Femur (tissue), 1 donor: ENCODE measurements around the gene PNMA8C.

ENCODE experiments used
- DNase-seq: peaks from one replicate; pipeline ENCODE4 v3.0.0-alpha.2; 2017

PNMA8C gene

GRCh38 chr19:46428239-46429135, at the start of gene PNMA8C:
Gene PNMA8C, minus strand, starts transcription at chr19:46428936. Its CDS starts 577 bp downstream, at chr19:46428359.
- DNase-seq = peak; percentile 86

- no peak for DNase-seq
These were observed 47.2 kb upstream of the PNMA8C start for GRCh38 chr19:46475986-46476385.

DNA sequence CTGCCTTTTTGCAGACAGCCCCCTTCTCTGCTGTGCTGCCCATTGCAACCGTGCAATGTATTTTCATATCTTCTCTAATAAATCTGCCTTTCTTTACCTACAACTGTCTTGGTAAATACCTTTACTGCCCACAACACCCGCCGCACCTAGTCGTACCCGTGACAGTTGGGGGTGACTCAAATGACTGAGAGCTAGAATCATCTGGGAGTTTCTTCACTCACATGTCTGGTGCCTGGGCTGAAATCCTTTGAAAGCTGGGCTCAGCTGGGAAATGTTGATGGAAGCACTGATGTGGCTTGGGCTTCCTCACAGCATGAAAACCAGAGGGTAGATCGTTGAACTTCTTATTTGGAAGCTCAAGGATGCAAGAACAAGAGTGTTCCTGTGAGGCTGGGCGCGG, 45.5 kb upstream of the PNMA8C start:
- no peak for DNase-seq

DNA sequence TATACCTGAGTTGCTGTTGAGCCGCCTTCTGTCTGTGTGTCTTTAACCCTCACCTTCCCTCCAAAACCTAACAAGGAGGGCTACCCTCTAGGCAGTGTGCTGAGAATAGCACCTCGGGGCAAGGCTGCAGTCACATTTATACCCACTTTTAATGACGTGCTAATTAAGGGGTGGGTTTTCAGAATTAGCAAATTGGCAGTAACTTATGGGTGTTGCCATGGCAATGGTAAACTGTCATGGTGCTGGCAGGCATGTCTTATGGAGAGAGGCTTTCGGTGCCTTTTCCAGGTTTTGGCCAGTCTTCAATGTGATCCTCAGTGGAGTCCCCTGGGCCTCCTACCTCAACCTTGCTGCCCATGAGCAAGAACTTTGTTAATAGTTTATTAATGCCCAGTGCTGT, 43.9 kb upstream of the PNMA8C start:
- DNase-seq = no peak

GRCh38 chr19:46471811-46472543, 43.2 kb upstream of the PNMA8C start:
- DNase-seq = no peak

GRCh38 chr19:46471116-46471733, 42.5 kb upstream of the PNMA8C start, which contains the start of gene PNMA8A:
Gene PNMA8A, minus strand, starts transcription at chr19:46471563. Its CDS starts 528 bp downstream, at chr19:46471035.
- peak; percentile 92 for DNase-seq

DNA sequence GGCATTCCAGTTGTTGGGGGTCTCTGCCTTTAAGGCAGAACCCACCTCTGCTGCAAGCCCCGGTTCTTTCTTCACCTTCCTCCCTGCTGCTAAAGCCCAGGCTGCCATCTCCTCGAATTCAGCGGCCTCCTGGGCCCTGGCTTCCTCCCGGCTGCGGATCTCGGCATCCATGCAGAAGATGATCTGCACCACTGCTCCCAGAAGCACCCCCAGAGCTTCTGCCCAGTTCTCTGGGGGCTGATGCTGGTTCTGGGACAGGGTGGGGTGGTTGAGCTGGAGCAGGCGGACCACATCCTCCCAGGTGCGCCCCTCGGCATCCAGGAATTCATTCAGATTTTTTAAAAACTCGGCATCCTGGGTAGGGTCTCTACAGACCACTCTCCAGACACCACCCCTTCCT, 41.6 kb upstream of the PNMA8C start:
- DNase-seq = no peak

GRCh38 chr19:46469541-46470185, 40.9 kb upstream of the PNMA8C start:
- no peak for DNase-seq

DNA sequence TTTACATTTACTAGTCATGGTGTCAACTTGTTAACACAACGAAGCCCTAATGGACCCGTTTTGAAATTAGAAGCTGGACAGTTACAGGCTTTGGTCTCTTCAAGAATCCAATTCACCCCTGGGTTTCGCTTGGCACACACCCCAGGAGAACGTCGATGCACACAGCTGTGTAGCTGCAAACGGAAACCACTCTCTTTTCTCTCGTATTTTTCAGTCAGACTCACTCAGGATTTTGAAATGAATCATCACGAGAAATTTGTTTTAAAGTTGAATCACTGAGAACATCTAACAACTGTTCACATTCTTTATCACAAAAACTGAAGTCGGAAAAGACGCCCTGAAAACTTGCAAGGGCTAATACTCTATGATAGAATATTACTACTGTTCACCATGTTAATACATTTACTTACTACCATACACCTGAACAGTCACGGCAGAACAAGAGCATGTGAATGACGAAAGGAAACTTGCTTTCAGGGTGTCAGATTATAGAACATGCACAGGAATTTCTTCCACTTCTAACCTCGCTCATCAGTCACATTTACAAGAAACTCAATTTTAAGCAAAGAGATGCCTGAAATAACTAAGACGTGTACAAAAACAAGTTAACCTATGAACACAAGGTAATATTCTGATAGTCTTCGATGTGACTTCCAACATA, 37.9 kb upstream of the PNMA8C start:
- DNase-seq = peak; percentile 78

DNA sequence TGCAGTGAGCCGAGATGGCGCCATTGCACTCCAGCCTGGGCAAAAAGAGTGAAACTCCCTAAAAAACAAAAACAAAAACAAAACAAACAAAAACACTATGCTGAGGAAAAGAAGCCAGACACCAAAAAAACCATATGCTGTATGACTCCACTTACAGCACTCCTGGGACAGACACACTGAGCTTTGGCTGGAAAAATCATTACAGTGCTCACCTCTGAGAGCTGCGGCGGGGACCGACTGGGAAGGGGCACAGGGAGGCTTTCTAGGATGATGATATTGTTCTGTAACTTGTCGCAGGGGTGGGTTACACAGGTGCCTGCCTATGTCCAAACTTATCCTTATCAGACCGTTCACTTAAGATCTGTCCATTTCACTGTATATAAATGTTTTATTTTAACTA, 34.8 kb upstream of the PNMA8C start:
- no peak for DNase-seq

DNA sequence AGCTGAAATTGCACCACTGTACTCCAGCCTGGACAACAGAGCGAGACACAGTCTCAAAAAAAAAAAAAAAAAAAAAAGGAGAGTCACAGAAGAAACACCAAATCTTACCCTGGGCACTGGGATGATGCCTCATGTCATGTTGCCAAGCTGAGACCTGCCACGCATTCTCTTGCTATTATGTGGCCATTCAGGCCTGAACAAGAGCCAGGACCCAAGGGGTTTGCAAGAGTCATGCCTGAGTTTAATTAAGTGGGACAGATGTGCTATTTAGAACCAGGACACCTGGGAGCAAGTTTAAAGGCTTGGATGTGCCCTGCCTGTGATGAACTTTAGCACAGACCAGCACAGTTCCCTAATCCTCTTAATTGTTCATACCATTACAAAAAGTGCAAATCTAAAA, 32.8 kb upstream of the PNMA8C start:
- DNase-seq = no peak

- no peak for DNase-seq
These were observed 32.2 kb upstream of the PNMA8C start for GRCh38 chr19:46460981-46461380.

GRCh38 chr19:46460055-46460454, 31.3 kb upstream of the PNMA8C start:
- DNase-seq = no peak

- no peak for DNase-seq
These were observed 28.2 kb upstream of the PNMA8C start for GRCh38 chr19:46456930-46457329.

GRCh38 chr19:46454244-46454643, 25.5 kb upstream of the PNMA8C start:
- DNase-seq = no peak

DNA sequence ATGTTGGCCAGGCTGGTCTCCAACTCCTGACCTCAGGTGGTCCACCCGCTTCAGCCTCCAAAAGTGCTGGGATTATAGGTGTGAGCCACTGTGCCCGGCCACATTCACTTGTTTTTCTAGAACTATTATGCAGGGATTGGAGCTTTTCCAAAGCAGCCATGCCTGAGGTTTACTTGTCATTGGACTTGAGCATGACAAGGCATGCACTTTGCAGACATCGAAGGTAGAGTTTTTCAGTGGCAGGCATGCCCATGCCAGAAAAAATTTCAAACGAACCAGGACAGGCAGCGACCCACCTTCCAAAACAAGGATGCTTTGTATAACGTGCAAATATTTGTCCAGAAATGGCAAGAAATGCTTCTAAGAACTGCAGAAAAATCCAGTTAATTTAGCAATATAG, 24.9 kb upstream of the PNMA8C start:
- DNase-seq = no peak

GRCh38 chr19:46452186-46452585, 23.4 kb upstream of the PNMA8C start:
- no peak for DNase-seq

- DNase-seq = peak; percentile 78
These were observed 22.6 kb upstream of the PNMA8C start for GRCh38 chr19:46451352-46451751.

DNA sequence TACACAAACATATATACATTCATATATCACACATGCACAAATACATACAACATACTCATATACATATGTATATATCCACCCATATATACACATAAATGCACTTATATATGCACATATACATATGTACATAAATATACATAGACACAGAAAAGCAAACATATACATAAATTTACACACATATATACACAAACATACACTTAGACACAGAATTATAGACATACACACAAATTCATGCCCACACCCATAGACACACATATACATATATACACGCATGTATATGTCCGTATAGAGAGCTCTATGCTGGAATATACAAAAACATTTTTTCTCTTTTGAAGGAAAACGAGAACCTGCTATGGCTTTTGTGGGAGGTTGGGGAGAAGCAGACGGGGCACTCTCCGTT, 22.0 kb upstream of the PNMA8C start:
- DNase-seq = no peak

GRCh38 chr19:46449228-46449627, 20.5 kb upstream of the PNMA8C start:
- no peak for DNase-seq

DNA sequence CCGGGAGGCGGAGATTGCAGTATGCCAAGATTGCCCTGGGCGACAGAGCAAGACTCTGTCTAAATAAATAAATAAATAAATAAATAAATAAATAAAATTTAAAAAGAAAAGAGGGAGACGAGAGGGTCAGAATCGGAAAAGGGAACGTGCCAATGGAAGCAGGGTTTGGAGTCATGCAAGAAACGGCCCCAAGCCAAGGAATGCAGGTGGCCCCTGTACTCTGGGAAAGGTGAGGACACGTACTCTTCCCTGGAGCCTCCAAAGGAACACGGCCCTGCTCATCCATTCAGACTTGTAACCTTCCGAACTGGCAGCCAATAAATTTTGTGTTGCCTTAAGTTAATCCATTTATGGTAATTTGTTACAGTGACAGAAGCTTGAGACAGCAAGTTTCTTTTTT, 19.9 kb upstream of the PNMA8C start:
- no peak for DNase-seq

GRCh38 chr19:46447824-46448223, 19.1 kb upstream of the PNMA8C start:
- peak; percentile 69 for DNase-seq
